ENCODE results near the gene RIOK3.
"Not testable (repeated sequence)": the region's sequence is repeated elsewhere in the genome, so short reads cannot be mapped to it uniquely, and the experiment has no call there.

Gene RIOK3

DNA sequence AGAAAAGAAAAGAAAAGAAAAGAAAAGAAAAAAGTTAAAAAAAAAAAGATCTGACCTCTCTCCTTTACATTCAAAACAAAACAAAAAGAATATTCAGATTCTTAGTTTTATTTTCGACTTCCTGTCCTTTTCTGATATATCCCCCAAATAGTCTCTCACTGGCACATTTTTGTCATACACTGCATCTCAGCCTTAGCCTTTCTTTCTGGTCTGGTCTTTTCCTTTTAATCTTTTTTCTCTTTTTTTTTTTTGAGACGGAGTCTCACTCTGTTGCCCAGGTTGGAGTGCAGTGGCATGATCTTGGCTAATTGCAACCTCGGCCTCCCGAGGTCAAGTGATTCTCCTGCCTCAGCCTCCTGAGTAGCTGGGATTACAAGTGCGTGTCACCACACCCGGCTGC is 1.6 kb upstream of the RIOK3 start:
- DNase-seq: no peak

GRCh38 chr18:23452347-23452727 is 750 bp upstream of the RIOK3 start:
- DNase-seq: no peak

DNA sequence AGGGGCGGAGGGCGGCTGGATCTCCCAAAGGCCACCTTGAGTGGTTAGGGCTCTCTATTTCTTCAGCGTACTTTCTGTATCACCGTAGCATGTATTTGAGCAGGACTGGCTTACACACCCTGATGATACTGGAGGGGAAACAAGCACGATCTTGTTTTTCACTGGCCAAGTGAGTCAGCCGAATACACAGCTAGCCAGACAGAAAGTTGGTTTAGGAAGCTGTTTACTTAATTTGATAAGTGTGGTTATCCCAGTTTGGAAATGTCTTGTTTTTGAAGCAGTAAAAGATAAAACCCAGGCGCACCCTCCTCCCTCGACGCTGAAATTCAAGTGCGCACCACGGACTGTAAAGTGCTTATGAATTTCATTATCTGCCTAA is 582 bp downstream of the RIOK3 start:
- no peak for DNase-seq

- no peak for DNase-seq
Observed at GRCh38 chr18:23456835-23457234, 3.7 kb downstream of the RIOK3 start.

DNA sequence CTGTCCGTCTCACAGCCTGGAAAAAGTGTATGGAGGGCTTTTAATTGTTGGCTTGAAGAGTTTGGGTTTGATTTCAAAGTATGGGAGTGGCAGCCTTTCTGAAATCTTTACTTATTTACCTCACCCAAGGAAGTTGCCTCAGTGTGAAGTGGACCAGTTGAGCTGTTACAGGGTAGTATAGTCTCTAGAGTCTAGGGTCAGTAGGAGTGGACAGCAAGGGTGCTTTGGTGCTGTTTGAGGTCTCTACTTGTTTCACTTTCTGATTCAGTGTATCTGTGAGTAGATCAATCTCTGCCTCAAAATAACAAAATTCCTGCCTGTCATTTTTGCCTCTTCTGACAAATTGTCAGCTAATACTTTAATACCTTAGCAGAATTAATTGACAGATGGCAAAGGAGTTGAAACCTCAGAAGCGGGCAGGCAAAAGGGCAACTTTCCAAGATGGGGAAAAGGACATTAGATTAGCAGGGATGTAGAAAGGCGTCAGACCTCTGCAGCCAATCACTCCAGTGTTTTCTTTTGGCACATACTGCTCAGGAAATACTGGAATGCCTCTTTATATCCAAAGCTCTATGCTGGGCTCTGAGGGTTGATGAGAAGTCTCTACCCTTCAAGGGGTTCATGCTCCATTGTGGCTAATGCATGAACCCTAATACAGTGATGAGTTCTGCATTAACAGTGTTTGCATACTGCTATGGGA is 5.9 kb downstream of the RIOK3 start:
- DNase-seq: no peak

DNA sequence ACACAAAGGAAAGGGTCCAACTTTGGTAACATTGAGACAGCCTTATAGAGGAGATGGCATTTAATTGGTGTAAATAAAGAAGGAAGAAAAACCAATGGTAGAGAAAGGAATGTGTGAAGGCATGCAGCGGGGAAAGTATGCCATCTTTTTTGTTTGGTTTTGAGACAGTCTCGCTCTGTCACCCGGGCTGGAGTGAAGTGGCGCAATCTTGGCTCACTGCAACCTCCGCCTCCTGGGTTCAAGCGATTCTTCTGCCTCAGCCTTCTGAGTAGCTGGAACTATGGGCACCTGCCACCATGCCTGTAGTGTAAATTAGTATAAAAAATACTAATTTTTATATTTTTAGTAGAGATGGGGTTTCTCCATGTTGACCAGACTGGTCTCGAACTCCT is 6.4 kb downstream of the RIOK3 start:
- no peak for DNase-seq

DNA sequence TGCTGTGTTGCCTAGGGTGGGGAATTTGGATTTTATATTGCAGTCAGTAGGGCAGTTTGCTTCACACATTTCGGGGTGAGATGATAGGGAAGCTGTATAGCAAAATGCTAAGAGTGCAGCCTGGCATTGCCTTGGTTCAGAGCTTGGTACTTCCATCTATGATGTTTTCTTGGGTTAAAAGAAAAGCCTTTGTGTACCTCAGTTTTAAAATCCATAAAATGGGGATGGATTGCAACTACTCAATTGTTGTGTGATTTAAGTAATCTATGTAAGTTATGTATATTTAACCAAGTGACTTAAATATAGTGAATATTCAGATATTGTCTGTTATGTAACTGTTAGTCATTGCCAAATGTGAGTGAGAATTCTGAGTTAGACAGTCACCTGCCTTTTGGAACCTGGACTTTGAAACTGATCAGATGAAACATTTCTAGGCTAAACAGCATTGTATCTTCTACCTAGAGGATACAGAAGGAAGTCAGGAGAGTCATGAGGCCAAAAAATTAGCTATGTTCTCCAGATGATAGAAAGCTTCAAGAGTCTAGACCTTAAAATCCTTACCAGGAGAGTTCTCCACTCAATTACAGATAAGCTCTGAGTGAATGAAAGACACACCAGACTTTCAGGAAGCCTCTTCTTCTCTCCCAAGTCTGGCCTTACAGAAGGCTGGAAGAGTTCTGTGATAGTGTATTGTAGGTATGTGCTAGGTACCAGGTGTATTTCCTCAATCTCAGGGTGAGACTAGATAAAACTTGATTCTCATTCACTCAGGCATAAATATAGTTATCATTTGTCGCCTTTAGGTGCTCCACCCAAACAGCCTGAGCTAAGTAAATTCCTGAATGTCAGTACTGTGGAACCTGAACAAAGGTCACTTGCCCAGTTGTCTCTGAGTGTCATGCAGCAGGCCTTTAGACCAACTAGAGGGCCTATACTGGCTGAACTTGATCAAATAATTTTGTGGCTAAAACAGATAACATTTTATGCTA is 7.5 kb downstream of the RIOK3 start:
- no peak for DNase-seq

DNA sequence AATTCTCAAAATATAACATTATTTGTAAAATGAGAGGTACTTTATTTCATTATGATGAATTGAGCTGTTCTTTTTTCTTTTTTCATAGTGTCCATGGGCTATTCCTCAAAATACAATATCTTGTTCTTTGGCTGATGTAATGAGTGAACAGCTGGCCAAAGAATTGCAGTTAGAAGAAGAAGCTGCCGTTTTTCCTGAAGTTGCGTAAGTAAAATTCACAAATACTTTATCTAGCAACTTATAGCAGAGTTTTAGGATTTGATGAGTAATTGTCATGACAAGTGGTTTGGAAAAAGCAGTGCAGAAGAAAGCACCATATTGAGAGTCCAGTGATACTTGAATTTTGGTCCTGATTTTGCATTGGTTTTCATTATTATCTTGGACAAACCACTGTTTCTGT is 9.8 kb downstream of the RIOK3 start:
- no peak for DNase-seq

DNA sequence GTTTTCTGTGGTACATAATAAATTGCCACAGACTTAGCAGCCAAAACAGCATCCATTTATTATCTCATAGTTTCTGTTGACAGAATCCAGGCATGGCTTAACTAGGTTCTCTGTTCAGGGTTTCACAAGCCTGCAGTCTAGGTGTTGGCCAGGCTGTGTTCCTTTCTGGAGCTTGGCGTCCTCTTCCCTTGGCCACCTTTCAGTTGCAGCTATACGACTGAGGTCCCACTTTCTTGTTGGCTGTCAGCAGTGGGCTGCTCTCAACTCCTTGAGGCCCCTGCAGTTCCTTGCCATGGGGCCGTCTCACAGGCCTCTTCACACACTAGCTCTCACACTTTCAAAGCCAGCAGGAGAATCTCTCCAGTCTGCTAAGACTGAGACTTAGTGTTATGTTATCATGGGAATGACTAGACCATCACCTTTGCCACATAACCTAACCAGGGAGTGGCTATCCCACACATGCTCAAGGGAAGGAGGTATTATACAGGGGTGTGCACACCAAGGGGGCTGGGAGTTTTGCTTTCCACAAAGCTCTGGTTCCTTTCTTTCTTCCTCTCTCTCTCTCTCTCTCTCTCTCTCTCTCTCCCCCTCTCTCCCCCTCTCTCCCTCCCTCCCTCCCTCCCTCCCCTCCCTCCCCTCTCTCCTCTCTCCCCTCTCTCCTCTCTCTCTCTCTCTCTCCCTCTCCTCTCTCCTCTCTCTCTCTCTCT is 15.8 kb downstream of the RIOK3 start:
- no peak for DNase-seq

GRCh38 chr18:23470620-23471387 is 17.7 kb downstream of the RIOK3 start:
- DNase-seq: no peak

DNA sequence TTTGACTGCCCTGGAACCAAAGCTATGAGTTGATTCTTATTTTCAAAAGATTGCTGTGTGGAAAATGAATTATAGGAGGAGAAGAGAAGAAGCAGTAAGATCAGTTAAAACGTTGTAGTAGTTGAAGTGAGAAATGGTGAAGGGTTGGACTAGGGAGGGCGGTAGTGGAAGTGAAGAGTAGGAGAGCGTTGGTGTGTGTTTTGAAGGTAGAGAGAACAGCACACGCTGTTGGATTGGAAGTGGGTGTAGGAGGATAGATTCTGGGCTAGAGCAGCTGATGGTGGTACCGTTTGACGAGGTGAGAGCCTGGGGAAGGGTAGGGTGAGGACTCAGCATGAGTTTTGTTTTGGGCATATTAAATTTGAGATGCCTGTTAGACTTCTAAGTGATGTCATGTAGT is 18.4 kb downstream of the RIOK3 start:
- no peak for DNase-seq

GRCh38 chr18:23479829-23480505 is 26.9 kb downstream of the RIOK3 start:
- no peak for DNase-seq

DNA sequence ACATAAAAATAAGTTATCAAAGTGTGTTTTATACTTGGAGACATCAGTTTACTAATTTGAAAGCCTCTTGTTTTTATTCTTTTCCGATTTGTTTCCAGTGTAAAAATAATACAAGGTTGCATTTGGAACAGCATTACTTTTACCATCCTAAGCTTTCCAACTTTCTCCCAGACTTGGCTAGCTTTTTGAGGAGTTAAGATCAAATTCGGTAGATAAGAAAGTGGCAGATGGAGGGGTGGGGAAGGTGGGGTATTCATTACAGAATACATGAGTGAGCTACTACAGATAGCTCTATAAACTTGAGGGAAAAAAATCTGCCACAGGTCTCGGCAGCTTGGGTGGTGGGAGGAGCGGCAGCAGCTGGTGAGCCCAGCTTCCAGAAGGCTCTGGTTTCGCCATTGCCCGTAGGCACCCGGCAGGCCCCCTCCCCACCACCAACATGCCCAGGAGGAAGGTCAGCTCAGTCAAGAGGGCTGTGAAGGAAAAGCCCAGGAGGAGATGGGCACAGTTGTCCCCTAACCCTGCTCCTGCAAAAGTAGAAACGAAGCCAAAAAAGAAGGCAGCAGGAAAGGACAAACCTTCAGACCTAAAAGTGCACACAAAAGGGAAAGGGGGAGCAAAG is 31.6 kb downstream of the RIOK3 start:
- no peak for DNase-seq

DNA sequence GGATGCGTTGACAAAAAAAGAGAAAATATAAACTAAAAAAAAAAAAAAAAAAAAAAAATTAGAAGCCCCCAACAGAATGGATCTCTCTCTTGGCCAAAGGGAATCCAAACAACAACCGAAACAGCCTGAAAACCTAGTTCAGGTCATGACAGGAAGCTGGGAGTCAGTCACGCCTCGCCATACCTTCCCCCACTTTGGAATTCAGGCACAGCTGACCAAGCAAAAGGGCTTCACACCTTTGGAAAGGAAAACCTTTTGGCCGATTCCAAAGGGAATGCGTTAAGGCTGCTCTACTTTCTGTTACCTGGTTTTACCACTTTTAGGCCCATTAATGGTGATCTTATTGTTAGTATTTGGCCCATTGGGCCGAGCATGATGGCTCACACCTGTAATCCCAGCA is 32.3 kb downstream of the RIOK3 start:
- no peak for DNase-seq

DNA sequence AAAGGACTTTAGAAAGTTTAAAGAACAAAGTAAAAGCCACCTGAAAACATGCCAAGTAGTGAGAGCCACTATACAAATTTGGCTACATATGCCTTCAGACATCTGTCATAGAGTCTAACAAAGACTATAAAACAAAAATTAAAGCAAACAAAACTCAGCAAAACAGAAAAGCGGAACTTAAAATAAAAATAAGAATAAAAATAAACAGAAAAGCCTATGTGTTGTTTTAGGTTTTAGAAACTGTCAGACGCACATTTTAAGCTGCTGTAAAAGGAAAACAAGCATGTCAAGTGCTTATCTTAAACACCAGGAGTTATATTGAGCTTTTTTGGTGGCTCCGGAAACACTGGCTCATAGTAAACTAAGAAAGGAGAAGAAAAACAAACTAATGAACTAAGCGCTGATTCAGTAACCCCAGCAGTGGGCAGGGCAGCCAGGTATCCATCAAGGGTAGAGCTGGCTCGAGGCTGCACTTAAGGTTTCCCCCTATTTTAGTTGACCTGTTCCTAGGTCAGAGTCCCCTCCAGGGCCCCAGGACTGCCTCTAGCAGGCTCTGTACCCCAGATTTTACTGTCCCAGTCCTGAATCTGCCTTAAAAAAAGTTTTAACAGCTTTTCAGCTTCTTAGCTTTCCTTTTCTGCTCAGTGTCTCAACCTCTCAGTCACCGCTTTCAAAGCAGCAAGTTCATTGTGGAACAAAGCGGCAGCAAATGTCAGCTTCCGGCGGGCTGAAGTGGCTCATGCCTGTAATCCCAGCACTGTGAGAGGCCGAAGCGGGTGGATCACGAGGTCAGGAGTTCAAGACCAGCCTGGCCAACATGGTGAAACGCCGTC is 34.9 kb downstream of the RIOK3 start:
- peak; percentile 25 to 26 for DNase-seq

- DNase-seq: not testable (repeated sequence)
Observed at GRCh38 chr18:23489586-23489985, 36.5 kb downstream of the RIOK3 start.

DNA sequence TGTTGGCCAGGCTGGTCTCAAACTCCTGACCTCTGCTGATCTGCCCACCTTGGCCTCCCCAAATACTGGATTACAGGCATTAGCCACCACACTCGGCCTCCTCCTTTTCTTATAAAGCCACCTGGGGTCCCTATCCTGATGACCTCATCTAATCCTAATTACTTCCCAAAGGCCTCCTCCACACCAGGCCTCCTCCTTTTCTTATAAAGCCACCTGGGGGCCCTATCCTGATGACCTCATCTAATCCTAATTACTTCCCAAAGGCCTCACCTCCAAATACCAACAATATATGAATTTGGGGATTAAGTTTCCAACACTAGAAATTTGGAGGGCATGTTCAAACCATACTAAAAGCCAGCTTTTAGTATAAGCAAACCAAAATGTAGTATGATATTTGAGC is 40.6 kb downstream of the RIOK3 start:
- DNase-seq: no peak

DNA sequence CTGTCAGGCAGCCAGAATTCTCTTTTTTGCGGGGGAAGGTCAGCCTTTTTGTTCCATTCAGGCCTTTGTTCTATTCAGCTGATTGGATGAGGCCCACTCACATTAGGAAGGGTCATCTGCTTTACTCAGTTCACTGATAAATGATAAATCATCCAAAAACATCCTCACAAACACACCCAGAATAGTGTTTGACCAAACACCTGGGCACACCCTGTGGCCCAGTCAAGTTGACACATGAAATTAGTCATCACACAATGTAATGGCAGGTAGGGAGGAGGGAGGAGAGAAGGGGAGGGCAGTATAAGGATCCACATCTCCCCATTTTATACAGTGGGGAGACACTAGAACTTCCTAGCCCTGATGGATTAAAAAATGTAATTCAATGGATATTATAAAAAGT is 41.9 kb downstream of the RIOK3 start:
- DNase-seq: no peak

DNA sequence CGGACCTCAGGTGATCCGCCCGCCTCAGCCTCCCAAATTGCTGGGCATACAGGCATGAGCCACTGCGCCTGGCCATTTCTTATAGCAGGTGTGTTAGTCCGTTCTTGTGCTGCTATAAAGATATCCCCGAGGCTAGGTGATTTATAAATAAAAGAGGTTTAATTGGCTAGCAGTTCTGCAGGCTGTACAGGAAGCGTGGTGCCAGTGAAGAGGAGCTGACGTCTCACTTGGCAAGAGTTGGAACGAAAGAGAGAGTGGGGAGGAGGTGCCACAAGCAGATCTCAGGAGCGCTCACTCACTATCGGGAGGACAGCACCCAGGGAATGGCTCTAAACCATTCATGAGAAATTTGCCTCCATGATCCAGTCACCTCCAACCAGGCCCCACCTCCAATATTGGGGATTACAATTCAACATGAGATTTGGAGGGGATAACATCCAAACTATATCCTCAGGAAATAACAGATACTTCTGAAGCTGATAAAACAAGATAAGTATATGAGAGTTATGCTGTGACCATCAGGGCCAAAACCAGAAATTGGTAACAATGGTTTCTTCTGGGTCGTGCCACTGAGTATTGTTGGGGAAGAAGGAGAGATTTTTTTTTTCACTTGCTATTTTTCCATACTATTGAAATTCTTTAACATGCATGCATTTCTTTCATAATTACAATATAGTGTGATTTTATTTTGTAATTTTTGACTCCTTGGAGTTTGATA is 42.8 kb downstream of the RIOK3 start:
- DNase-seq: no peak

- DNase-seq: no peak
Observed at GRCh38 chr18:23498117-23498516, 45.0 kb downstream of the RIOK3 start.
